Measurements from ENCODE around the gene MREG.
"Not testable (repeated sequence)": the region's sequence is repeated elsewhere in the genome, so short reads cannot be mapped to it uniquely, and the experiment has no call there.

The MREG gene

GRCh38 chr2:215983581-215984351 lies 29.6 kb downstream of the MREG start:
- peak; percentile 75 for DNase-seq

- DNase-seq, result no peak
These were observed 30.9 kb downstream of the MREG start for GRCh38 chr2:215982465-215982875.

DNA sequence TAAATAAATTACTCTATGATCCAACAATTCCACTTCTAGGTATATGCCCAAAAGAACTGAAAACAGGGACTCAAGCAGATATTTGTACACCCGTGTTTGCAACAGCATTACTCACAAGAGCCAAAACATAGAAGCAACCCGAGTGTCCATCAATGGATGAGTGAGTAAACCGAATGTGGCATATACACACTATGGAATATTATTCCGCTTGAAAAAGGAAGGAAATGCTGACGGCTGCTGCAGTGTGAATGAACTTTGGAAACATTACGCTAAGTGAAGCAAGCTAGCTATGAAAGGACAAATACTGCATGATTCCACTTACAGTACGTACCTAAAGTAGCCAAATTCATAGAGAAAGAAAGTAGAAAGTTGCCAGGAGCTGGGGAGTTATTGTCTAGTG lies 32.2 kb downstream of the MREG start:
- DNase-seq, result no peak

- peak; percentile 25 for DNase-seq
These were observed 33.7 kb downstream of the MREG start for GRCh38 chr2:215979620-215980019.

- no peak for DNase-seq
These were observed 38.5 kb downstream of the MREG start for GRCh38 chr2:215974700-215975429.

GRCh38 chr2:215973954-215974699 lies 39.2 kb downstream of the MREG start:
- DNase-seq, result peak; percentile 41

DNA sequence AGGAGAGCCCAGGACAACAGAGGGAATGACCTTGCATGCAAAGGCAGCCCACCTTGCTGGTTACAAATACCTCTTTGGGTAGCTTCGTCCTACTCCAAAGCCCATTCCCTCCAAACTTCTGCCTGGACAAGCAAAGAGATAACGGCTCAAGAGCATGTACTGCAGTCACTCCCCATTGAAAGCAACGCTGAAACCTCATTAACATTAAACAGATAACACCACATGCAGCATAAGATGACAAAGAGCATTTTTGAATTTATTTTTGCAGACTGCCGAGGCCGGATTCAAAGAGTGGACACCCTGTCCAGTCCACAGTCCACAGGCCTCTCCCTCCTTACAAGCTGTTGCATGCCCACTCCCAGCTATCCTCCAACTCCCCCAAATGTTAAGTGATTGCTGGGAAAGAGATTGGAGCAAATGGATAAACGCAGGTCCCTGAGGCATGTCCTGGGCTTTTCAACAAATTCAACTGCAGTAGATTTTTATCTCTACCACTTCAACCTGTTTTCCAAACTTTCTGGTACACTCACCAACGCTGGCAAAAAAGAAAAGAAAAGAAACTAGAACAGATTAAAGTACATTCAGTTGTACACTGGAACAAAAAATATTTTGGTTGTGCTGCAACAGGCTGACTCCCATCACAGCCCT lies 40.1 kb downstream of the MREG start:
- DNase-seq, result no peak

- DNase-seq, result no peak
These were observed 41.7 kb downstream of the MREG start for GRCh38 chr2:215971671-215972070.

- not testable (repeated sequence) for DNase-seq
These were observed 42.5 kb downstream of the MREG start for GRCh38 chr2:215970894-215971293.

DNA sequence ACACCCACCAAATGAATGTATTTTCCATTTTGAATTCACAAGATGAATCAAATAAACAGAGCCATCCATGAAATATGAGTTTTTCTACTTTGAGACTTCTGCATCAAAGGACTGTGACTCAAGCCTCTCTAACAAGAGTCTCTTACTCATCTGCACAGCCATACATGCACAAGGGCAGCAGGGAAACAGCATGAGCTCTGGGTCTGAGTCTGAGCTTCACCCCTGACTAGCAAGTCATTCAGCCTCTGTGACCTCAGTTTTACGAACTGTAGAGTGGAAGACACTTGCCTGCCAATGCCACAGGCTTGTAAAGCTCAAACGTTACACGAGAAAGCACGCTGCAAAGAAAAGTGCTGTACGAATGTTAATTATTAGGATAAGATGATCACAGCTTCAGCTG lies 42.9 kb downstream of the MREG start:
- no peak for DNase-seq

DNA sequence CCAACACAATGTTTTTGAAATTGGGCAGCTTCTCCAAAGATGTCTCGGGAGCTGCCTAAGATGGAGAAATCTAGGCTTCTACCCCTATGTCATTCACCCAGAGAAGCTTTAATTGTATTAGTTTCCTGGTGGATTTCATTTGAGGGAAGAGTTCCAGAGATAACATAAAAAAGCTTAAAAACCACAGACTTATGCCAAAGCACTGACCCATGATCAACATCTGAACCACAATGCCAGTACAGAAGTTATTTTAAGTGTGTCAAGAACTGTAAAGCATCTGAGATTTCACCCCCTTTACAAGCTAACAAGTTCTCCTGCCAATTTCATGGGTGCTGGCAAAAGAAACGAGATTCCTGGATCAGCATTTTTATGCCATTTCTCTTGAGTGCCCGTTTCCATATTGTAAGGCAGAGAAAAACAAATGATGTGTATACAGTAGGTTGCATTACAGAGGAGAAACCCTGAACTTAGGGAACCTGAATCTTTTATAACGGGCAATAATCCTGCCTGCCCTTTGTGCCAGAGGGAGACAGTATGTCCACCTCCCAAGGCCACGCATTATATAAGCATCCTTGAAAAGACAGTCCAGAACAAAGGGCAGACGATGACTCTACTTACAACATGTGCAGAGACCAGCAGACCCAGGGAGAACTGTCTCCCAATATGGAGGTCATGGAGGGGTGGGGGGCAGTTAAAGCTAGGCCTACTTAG lies 44.1 kb downstream of the MREG start:
- no peak for DNase-seq

DNA sequence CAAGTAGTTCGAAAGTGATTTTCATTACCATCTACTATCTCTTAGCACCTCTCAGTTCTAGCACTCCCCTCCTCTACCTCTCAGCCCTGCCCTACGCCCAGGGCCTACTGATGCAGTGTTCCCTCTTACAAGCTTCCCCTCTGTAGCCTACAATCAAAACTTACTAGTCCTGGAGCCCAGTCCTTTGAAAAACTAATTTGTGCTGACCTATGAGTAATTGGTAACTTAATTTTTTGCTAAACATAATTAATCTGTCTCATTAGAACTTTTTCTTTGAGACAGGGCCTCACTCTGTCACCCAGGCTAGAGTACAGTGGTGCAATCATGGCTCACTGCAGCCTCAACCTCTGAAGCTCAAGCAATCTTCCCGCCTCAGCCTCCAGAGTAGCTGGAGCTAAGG lies 44.9 kb downstream of the MREG start:
- no peak for DNase-seq

DNA sequence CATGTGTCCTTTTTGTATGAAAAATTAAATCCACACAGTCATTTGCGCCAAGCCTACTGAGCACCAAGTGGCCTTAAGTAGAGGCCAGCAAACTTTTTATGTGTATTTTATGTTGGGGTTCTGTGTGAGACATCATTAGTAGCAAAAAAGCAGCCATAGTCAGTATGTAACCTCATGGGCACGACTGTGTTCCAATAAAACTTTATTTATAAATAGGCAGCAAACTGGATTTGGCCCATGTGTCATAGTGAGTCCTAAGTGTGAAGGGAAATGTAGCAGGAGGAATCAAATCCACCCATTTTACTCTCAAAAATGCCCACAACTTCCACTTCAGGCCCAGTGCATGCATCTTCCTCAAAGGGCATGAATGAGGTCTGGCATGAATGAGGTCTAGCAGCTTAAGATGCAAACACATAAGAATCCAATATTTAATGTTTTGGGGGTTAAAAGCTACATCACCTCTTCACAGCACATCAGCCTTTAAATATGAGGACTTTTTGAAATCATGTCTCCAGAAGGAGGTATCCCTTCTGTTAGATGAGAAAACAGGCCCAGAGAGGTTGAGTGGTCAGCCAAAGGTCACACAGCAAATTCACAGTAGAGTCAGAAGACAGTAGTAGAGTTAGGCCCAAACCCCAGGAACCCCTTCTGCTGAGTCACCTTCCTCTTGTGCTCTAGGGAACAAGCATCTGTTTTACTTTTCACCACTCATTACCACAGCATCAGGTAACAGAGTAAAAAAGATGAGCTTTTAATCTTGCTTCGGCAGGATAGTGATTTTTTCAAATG lies 45.6 kb downstream of the MREG start:
- peak; percentile 41 for DNase-seq

DNA sequence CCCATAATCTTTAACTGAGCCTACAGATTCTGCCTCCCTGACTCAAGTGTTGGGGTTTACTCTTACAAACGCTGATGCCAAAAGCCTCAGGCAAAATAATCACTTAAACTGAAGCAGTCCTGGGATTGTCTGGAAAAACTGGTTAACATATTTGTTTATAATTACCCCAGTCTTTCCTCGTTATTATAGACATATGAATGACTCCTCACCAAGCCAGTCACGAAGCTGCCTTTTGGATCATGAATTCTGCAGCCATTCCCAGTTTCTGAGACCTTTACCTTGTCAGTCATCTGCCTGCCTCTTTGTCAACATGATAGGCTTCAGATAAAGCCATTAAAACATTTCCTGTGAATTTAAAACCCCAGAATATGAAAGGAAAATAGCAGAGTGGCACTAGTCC lies 46.4 kb downstream of the MREG start:
- DNase-seq, result no peak

DNA sequence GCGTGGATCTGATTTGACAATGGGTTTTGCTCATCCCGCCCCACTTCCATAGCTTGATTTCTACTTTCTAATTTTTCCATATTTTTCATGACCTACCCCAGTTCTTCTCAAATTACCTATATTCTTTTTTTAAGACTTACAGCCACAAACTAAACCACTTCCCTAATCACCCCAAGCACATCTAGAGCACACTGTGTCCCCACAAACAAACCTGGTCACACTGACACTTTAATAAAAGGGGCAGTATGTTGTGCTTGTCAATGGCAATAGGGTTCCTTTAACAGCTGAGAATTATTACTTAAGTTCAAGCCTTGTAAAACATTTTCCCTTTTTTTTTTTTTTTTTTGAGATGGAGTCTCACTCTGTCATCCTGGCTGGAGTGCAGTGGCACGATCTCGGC lies 47.1 kb downstream of the MREG start:
- DNase-seq, result peak; percentile 61

- no peak for DNase-seq
These were observed 47.7 kb downstream of the MREG start for GRCh38 chr2:215965532-215966165.

DNA sequence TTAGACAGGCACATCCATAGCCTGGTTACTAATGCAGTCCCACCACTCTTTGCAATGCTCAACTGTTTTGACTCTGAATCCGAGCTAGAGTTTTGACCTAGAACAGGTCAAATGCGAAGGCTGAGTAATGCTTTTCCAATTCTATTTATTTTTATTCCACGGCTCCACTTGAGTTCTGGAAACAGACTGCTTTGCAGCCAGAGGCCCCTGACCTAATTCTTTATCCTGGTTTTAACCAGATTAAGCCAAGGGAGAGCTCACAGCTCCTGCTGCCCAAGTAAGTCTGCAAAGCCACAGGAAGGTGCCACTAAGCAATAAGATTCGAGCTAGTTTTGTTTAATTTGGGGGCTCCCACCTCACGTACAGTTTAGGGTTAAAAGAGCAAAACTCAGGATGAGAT lies 51.4 kb downstream of the MREG start:
- no peak for DNase-seq

GRCh38 chr2:215958257-215958656 lies 55.1 kb downstream of the MREG start:
- no peak for DNase-seq

GRCh38 chr2:215957354-215958122 lies 55.8 kb downstream of the MREG start:
- DNase-seq, result not testable (repeated sequence)
